ENCODE measurements around the gene COMT.
A peak's percentile ranks its signal among the peaks of the same experiment; 100 is the strongest.
"Not testable (repeated sequence)": the region's sequence is repeated elsewhere in the genome, so short reads cannot be mapped to it uniquely, and the experiment has no call there.

COMT gene

DNA sequence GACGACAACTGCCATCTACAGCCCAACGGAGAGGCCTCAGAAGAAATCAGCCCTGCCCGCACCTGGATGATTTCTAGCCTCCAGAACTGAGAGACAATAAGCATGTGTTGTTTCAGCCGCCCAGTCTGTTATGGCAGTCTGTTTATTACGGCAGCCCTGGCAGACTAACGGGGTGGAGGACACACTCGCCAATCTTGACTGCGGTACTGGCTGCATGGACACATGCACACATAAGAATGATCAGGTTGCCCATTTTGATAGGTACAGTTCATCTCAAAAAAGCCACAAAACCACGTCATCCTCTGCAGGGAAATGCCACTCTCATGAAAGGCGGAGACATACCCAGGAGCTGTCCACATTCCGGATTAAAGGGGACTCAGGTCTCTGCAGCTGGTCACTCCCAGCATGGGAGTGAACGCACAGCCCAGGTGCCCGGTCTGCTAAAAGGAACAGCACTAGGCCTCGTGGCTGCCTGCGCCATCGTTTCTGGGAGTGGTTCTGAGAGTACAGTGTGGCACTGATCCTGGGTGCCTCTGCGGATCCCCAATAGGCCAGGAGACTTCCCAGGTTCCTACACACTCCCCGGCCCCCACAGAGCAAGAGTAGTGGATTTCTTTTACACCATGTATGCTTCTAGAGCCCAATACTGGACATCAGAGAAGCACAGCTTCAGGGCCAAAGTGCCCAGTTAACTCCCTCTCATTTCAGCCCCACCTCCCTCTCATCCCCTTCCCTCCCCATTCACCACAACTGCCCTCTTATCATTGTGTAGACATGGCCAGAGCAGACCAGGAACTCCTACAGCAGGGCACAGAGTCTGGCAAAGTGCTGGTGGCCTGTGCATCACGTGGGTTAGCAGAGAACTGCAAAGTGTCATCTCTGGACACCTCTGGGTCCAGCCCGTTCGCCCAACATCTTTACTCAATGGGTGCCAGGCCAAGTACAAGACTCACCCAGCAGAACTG, 11.7 kb upstream of the COMT start:
- DNase-seq: no peak

DNA sequence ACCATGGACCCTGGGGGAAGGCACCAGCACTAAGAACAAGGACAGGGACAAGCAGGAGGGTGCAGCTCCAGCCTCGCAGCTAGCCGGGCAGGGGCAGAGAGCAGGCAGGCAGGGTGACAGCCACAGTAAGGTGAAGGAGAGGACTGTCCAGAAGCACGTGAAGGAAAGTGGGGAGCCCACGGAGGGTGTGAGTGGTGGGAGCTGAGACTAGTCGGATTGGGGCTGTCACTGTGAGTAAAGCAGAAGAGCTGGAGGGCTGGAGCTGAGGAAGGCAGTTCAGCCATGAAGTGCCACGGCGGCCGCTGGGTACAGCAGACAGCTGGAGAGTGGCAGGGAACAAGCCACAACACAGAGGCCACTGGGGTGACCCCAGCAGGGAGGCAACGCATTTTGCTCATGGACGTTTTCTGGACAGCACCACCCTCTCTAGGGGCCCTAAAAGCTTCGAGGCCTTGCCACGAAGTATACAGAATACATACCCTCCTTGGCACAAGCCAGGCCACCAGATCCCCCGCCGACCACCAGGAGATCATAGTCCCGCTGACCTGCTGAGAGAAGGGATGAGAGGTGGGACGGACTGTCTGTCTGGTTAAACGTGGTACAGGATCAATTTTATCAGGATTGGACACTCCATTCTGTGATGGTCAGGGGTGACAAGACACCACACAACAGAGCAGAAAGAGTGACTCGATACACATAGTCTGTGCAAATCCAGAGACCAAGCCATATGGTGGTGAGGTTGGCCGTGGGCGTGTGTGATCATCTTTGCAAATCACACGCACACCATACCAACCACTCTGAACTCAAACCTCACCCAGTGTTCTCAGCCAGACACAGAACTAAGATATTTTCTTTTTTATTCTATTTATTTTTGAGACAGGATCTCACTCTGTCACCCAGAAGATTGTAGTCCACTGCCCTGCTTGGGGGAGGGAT, 10.8 kb upstream of the COMT start:
- DNase-seq: no peak

DNA sequence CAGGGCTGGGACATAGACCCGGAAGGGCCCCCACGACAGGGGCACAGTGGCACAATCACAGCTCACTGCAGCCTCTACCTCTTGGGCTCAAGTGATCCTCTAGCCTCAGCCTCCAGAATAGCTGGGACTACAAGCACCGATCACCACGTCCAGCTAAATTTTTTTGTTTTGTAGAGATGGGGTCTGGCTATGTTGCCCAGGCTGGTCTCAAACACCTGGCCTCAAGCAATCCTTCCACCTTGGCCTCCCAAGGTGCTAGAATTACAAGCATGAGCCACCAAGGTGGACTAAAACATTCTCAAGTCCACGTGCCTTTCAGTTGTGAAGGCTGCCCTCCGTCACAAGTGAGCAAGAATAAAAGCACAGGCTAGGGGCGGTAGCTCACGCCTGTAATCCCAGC, 10.1 kb upstream of the COMT start:
- no peak for DNase-seq

DNA sequence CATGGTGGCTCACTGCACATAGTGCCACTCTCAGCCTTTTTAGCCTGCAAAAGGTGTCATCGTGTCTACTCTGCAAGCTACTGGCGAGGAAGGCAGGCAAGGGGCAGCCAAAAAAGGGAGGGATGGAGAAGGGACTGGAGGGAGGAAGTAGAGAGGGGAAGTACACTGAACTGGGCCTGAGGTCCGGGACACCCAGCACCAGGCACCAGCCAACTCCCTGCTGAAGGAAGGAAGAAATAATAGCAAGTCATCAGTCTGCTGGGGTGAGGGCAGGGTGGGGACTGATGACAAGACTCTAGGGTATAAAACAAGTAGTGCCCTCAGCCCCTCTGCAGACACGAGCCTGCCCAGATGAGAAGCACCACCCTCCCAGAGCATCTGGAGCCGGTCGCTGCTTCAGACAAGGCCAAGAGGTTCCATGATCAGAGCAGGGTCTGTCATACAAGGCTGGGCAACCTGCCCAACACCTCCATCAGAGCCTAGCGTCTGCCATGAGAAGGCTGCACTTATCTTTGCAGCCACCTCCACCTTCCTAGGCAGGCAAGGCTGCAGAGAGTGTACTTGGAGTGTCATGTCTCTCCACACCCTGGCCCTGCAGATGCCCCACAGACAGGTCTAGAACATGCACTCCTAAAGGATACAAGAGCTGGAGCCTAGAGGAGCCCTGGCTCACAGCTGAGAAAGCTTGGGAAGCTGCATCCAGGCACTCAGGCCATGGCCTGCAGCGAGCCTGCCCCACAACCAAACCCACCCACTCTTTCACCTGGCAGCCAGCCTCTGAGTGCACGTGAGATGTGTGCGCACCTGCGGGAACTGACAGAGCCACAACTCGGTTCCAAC, 9.0 kb upstream of the COMT start:
- no peak for DNase-seq

DNA sequence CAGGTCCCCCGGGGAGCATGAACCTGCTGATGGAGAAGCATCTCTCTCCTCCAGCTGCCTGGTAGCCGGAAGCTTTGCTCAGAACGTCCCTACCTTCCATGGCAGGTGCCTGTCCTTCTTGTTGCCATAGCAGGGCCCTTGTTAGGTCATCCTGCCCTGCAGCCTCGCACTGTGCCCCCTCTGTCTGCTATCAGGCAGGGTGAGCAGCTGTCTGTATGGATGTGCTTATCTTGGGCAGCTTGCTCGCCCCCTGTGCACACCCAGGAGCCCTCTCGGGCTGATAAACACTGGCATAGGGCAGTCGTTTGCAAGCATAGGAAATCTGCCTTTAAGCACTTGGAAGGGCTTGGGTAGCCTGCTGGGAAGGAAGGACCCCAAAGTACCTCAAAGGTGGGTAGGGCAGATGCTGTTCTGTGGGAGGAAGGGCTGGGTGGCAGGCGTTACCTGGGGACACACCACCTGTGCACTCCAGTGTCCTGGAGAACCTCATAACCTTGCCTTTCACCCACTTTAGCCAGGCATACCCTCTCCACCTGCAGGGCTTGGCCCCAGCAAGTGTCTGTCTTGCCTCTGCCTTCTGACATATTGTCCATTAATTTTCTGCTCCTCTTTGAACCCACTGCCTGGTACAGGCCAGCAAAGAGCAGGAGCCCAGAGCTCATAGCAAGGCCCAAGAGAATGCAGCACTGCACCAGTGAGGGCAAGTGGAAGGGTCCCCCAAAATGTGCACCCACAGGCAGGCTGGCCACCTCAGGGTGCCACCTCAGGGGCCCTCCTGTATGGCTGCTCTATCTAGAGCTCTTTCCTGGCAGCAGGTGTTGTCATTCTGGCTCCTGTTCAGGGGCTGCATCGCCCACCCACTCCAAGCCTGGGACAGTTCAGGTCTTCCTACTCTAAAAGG, 8.0 kb upstream of the COMT start:
- DNase-seq: no peak

DNA sequence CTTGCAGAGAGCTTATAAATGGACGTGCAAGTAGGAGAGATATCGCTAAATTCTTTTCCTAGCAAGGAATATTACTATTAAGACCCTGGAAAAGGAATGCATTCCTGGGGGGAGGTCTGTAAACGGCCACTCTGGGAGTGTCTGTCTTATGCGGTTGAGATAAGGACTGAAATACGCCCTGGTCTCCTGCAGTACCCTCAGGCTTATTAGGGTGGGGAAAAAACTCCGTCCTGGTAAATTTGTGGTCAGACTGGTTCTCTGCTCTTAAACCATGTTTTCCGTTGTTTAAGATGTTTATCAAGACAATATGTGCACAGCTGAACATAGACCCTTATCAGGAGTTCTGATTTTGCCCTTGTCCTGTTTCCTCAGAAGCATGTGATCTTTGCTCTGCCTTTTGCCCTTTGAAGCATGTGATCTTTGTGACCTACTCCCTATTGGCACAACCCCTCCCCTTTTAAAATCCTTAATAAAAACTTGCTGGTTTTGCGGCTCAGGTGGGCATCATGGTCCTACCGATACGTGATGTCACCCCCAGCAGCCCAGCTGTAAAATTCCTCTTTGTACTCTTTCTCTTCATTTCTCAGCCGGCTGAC, 6.4 kb upstream of the COMT start:
- DNase-seq: not testable (repeated sequence)

DNA sequence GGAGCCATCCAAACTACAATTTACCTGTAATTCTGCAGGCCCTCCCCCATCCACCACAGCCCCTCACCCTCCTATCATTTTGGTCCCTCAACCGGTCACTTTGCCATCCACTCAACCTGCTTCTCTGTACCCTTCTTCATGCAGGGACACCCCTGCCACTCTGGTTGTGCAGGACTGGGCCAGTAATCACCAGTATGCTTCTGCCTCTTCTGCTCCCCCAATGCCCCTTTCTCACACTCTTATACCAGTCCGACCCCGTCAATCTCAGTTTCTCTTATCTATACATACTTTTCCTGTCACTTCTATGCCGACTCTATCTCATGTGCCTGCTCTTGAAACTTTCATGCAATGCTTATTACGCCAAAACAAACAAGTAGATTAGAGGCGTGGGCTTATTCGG, 5.1 kb upstream of the COMT start:
- no peak for DNase-seq

DNA sequence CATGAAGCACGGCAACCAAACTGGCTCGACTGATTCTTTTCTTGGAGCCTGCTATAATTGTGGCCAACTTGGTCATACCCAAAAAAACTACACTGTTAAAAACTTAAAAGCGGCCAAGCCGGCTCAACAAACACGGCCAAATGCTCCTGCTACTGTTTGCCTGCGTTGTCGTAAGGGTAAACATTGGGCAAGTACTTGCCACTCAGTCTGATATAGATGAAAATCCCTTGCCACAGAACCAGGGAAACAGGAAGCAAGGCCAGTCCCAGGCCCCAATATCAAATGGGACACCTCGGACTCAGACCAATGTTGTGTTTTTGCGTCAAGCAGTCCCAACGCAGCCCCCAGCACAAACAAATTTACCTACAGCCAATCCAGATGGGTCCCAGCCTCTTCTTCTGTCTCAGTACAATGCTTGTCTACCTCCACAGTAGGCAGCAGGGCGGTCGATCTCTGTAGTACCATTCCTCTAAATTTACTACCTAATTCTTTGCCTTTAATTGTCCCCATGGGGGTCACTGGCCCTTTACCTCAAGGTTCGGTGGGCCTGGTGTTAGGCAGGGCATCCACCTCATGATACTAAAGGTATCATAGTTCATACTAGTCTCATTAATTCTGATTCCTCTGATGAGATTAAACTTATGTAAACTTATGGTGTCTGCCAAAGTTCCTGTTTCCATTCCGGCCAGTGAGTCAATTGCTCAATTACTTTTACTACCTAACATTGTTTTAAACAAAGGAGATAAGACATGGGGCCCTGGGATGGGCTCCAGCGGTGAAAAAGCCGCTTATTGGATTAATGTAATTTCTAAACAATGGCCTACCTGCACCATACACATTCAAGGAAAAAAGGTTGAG, 3.7 kb upstream of the COMT start:
- no peak for DNase-seq

DNA sequence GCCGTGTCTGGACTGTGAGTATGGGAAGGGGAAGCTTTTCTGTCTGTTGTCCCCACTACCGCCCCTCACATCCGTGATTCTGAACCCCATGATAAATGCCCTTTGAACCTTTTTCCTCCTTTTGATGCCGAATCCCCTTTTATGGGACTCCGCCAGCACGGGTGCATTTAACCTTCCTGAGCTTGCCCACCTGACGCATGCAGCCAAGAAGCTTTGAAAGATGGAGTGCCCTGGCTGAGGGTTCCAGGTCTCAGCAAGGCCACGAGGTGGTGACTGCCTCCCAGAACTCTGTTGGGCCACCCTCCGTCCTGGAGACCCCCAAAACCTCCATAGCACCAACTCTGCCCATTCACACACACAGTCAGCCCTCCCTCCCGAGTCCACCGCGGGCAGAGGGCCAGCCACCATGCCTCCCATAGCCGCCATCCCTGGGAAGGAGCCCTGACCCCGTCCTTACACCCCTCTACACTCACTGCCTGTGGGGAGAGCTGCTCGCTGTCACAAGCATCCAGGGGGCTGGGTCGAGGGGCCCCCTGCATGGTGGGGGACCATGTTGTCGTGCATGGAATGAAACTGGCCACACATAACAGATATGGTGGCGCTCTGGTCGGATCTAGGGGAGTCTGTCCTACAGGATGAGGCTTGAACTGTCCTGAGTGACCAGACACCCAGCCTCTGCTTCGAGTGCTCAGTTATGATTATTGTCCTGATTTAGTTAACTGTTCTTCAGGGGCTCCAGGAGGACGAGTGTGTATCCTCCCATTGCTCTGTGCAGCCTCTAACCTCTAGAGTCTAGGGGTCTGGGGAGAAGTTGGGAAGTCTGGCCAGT, 822 bp upstream of the COMT start:
- peak; percentile 45 for DNase-seq

DNA sequence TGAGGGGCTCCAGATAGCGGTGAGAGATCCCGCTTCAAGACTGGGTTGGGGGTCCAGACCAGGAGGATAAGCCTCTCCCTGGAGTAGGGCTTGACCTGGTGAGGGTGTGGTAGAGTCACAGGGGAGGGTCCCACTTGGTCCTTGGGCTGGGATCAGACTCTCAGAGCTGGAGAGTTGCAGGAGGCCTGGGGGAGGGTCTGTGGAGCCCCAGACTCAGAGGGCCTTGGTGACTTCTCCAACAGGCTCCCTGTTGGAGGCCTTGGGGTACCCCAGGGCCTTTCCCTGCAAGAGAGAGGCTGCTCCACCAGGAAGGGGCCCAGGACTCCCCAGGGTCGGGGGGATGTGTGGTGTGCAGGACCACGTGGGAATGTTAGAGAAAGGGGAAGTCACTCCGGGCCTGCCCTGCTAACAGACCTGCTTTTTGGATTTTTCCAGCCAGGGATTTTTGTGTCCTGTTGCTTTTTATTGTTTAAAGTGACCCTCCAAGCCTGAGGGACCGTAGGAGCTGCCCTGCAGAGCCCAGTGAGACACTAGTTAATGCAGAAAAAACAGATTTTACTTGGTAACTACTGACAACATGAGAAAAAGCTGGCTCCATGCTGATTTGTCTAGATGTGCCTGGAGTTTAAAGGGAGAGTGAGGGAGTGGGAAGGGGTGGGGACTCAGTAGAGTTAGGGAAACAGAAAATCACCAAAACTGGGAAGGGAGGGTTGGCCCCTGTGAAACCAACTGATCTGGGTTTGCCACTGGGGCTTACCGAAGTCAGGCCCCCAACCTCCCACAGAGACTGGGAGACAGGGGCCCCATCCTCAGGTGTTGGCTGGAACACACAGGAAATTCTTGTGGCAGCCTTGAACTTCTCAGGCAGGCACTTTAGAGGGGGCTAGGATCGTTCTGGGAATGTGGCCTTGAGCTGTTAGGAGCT, 847 bp downstream of the COMT start:
- DNase-seq: peak; percentile 65

DNA sequence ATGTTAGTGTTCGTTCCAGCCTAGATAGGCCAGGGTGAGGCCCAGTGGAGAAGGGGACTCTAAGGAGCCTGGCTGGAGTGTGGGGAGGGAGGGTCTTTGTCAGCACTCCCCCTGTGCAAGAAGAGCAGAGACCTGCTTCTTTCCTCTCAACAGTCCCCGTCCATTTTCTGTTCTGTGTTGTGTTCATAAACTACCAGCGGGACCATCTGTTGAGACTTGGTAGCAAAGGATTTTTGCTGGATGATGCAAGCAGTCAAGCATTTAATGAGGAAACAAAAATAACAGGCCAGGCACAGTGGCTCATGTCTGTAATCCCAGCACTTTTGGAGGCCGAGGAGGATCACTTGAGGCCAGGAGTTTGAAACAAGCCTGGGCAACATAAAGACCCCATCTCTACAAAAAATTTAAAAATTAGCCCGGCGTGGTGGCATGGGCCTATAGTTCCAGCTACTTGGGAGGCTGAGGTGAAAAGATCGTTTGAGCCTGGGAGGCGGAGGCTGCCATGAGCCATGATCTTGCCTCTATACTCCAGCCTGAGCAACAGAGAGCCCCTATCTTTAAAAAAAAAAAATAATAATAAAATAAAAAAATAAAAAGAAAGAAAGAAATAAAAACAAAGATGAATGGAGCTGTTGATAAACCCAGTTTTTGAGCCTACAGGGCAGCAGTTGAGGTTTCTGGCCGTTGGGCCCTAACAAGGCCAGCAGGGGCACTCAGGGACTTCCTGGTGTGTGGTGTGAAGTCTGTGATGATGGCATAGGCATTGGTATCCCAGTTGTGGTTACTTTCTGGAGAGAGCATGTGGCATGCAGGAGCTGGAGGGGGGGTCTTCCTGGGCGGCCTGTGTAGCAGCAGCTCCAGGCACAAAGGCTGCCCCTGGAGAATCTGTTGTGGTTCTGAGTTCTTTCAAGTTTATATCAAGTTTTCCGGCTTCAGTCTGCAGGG, 1.8 kb downstream of the COMT start:
- no peak for DNase-seq

DNA sequence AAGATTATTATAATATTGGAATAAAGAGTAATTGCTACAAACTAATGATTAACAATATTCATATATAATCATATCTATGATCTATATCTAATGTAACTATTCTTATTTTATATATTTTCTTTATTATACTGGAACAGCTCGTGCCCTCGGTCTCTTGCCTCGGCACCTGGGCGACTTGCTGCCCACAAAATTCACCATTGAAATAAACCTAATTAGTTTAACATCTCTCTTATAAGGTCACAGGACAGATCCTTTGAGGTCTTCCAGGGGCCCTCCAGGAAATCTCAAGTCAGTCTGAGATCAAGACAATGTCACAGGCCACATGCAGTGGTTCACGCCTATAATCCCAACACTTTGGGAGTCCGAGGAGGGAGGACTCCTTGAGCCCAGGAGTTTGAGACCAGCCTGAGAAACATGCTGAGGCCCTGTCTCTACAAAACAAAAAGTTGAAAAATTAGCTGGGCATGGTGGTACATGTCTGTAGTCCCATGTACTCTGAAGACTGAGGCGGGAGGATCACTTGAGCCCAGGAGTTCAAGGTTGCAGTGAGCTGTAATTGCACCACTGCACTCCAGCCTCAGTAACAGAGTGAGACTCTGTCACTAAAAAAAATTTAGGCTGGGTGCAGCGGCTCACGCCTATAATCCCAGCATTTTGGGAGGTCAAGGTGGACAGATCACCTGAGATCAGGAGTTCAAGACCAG, 6.6 kb downstream of the COMT start:
- DNase-seq: no peak

DNA sequence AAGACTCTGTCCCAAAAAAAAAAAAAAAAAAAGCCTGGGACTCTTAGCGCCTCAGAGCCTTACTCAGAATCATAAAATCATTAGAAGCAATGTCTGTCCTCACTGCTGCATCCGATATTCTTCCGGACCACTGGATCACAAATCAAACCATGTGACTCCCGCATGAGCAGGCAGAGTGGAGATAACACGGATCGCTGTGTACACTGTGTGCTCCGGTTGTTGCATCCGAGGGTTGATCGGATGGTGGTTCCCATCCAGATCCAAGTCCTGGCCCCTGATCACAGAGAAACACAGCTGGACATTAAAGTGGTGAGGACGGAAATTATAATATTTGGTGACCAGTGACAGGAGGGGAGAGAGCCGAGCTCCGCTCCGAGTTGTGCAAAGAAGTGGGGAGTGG, 9.8 kb downstream of the COMT start:
- no peak for DNase-seq

DNA sequence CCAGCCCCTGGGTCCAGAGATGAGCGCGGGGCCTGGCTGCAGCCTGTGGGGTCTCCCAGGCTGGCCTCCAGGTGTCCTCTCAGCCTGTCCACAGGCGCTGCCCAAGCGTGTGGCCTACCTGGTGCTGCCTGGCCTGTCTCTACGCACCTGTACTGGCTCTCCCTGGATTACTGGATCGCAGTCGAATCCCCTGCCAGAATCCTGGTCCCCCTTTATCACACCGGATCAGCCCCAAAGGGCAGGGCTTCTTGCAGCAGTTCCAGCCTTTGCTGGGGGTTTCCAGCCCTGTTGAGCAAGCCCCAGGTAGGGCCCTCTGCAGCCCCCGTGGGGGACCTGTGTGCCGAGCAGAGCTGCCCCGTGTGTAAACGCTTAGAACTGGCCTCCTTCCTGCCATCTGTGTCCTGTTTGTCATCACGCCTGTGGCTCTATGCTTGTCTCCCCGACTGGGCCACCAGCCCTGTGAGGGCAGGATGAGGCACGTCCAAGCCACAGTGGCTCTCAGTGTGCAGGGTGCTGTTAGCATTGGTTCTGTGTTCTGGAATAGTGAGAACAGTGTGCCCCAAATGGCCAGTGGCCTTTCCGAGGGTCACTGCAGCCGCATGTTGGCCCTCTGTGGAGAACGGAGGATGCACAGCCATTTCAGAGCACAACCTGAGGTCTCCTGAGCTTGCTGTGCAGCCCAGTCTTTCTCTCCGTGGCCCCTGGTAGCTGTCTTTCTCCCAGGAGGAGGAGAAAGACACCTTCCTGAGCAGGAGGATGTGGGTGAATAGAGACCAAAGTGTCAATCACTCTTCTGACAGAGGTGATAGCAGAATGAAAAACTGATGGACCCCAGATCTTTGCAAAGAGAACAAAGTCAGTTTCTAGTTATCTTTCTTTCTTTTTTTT, 13.9 kb downstream of the COMT start:
- DNase-seq: peak; percentile 38

DNA sequence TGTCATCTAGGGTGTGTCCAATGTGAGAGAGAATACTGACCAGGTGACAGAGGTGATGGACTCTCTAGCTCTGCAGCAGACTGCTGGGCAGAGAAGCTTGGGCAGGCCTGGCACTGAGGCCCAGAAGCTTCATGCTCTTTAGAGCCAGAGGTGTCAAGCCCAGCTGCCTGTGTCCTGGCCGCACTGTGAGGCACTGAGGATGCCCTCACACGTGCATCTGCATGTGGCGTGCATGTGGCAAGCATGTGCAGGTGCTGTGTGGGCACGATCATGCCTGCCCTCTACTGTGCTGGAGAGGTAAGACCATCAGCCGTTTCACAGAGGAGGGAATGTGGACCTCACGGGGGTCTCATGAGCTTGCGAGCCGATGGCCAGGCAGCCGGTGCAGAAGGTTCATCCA, 15.9 kb downstream of the COMT start:
- peak; percentile 28 for DNase-seq

Data from right forelimb (tissue), 1 donor.